ENCODE measurements around the gene ADAMTSL1.
A peak's percentile ranks its signal among the peaks of the same experiment; 100 is the strongest.

The ADAMTSL1 gene

GRCh38 chr9:18473652-18474279 is at the start of gene ADAMTSL1:
TSS of gene ADAMTSL1 (plus strand) at chr9:18474153. CDS start at chr9:18474233, 80 bp downstream.
- peak in 26 of 58 donors; percentile 1 to 51 (median 11) for DNase-seq

GRCh38 chr9:18427691-18428090 is 46.3 kb upstream of the ADAMTSL1 start:
- DNase-seq = no peak

- no peak for DNase-seq
Measured at GRCh38 chr9:18428661-18429060, 45.3 kb upstream of the ADAMTSL1 start.

- DNase-seq = no peak
Measured at GRCh38 chr9:18429070-18429469, 44.9 kb upstream of the ADAMTSL1 start.

GRCh38 chr9:18433620-18434019 is 40.3 kb upstream of the ADAMTSL1 start:
- DNase-seq = no peak

- peak in 1 of 58 donors; percentile 12 for DNase-seq
Measured at GRCh38 chr9:18437315-18438201, 36.4 kb upstream of the ADAMTSL1 start.

GRCh38 chr9:18438300-18438925 is 35.5 kb upstream of the ADAMTSL1 start:
- peak in 42 of 58 donors; percentile 3 to 58 (median 26) for DNase-seq

- DNase-seq = no peak
Measured at GRCh38 chr9:18438951-18439350, 35.0 kb upstream of the ADAMTSL1 start.

GRCh38 chr9:18441261-18441660 is 32.7 kb upstream of the ADAMTSL1 start:
- DNase-seq = no peak

- peak in 45 of 58 donors; percentile 2 to 76 (median 48) for DNase-seq
Measured at GRCh38 chr9:18442629-18443491, 31.1 kb upstream of the ADAMTSL1 start.

- DNase-seq = peak in 6 of 58 donors; percentile 1 to 47 (median 7)
Measured at GRCh38 chr9:18447131-18447530, 26.8 kb upstream of the ADAMTSL1 start.

- no peak for DNase-seq
Measured at GRCh38 chr9:18447541-18447940, 26.4 kb upstream of the ADAMTSL1 start.

- DNase-seq = no peak
Measured at GRCh38 chr9:18448101-18448500, 25.9 kb upstream of the ADAMTSL1 start.

- DNase-seq = no peak
Measured at GRCh38 chr9:18451406-18451805, 22.5 kb upstream of the ADAMTSL1 start.

GRCh38 chr9:18452276-18452675 is 21.7 kb upstream of the ADAMTSL1 start:
- DNase-seq = no peak

- DNase-seq = no peak
Measured at GRCh38 chr9:18456624-18457237, 17.2 kb upstream of the ADAMTSL1 start.

- no peak for DNase-seq
Measured at GRCh38 chr9:18457510-18457909, 16.4 kb upstream of the ADAMTSL1 start.

GRCh38 chr9:18459962-18460584 is 13.9 kb upstream of the ADAMTSL1 start:
- no peak for DNase-seq

- DNase-seq = no peak
Measured at GRCh38 chr9:18461496-18461895, 12.5 kb upstream of the ADAMTSL1 start.

GRCh38 chr9:18463991-18464390 is 10.0 kb upstream of the ADAMTSL1 start:
- DNase-seq = no peak

All from anterior cingulate cortex (tissue), 58 donors.